ENCODE results near the gene UBLCP1.

Gene UBLCP1

DNA sequence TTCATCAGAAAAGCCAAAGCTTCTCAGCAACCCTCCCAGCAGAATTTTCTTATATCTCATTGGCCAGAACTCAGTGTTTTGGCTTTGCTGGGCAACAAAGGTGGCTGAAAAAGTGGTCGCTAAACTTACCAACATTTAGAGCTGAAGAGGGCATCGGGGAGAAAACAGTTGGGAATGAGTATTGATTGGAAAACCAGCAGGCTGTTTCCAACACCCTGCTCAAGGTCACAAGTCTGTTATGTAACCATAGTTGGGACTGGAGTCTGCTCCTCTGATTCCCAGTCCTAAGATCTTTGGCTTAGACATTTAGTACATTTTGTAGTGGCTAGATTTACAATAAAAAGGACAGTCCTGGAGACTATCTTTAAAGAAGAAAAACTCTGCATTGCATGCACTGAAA is 50.1 kb downstream of the UBLCP1 start:
- DNase-seq (ENCODE audit: low read depth in 2 of 2): no peak

DNA sequence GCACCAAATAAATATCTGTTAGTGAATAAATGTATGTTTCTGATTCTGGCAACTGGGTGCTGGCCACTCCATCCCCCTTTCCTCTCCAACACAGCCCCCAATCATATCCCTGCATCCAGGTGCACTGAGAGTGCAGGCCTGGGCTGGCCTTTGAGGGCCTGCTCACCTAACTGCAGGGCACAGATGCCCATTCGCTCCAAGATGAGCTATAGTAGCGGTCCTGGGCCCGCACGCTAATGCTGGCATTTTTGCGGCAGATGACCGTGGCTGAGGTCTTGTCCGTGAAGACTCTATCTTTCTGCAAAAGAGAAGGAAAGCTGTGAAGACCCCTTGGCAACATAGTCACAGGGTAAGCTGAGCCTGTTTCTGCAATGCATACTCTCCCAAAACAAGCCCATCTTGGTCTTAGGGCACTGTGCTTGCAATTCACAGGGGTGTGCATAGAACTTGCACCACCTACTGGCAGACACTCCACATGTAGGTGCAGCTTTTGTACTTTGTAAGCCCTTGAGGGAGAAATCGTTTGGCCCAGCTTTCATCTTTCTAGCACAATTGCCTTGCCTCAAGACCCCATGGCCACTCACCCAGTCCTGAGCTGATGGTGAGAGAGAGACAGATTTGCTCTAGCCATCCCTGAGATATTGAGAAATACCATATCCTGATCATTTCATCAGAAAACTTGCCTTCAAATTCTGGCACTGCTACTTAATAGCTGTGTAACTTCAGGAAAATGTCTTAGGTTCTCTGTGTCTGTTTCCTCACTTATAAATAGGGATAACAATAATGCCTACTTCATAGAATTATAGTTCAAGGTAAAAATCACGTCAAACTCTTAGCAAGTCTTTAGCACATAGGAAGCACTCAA is 53.7 kb downstream of the UBLCP1 start:
- peak; percentile 12 to 22 for DNase-seq (ENCODE audit: low read depth in 2 of 2)

DNA sequence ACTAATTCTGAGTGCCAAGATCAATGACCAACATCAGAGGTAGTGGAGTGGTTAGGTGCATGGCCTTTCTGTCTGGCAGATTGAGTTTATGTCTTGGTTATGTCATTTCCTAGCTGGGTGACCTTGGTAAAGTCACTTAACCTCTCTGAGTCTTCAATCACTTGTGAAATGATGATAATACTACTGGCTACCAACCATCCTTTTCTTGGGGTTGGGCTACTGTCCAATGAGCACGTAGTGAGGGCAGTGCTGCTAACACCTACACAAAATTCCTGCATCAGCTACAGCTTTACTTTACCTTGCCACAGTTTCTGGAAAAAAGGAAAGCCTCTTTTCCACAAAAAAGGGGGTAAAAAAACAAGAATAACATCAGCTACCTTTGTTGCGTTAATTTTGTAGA is 54.8 kb downstream of the UBLCP1 start:
- DNase-seq (ENCODE audit: low read depth in 2 of 2): no peak

DNA sequence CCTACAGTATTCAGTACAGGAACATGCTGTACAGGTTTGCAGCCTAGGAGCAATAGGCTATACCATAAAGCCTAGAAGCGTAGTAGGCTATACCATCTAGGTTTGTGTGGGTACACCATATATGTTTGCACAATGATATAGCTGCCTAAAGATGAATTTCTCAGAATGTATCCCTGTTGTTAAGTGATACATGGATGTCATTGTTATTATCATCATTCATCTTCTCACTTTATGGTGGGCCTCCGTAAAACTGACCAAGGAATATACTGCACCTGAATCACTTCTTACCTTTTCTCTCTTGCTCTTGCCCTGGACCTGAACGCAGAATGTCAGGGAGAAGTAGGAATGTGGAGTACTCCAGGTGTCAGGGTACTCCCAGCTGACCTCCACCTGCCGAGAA is 55.4 kb downstream of the UBLCP1 start:
- DNase-seq (ENCODE audit: low read depth in 2 of 2): no peak

DNA sequence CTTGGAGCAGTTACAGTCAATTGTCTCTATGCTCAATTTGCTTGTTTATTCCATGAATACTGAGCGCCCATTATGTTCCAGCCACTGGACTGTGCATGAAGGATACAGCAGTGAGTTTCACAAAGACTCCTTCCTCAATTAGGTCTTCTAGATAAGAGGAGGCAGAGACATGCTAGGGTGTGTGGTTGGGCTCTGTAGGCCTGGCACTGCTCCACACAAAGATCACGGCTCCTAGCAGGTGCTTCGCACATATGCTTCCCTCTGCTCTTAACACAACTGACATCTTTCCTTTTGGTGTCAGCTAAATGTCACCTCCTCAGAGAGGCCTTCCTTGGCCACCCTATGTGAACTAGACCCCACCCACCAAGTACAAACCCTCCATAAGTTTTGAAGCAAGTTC is 56.3 kb downstream of the UBLCP1 start:
- DNase-seq (ENCODE audit: low read depth in 2 of 2): no peak

DNA sequence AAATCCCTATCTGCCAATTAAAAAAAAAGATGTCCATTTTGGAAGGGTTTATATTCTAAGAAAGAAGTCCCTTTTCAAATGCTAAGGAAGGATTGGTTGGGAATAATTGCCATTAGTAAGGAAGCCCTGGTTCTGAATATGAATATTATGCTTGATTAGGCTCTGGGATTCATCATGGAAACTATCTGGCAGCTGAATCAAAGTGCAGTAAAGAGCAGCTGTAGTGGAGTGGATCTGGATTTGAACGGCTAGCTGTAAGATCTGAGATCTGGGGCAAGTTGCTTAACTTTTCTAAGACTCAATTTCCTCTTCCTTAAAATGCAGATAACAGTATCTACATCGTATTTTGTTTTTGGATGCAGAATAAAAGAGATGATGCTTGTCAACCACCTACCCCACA is 56.7 kb downstream of the UBLCP1 start:
- DNase-seq (ENCODE audit: low read depth in 2 of 2): no peak

DNA sequence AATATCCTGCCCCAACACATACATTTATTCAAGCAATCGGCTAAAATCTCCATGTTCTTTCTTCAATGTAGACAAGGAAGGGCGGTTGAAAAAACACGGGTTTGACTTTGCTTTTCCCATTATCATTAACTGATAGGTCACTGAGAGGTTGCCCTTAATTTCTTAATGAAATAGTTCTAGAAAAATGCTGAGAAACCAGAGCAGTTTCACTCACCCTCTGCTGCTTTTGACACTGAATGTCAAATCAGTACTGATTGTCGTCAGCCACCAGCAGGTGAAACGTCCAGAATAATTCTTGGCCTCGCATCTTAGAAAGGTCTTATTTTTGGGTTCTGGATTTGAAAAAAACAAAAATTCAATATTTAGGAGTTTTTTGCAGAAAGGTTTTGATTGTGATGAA is 59.1 kb downstream of the UBLCP1 start:
- no peak for DNase-seq (ENCODE audit: low read depth in 2 of 2)

DNA sequence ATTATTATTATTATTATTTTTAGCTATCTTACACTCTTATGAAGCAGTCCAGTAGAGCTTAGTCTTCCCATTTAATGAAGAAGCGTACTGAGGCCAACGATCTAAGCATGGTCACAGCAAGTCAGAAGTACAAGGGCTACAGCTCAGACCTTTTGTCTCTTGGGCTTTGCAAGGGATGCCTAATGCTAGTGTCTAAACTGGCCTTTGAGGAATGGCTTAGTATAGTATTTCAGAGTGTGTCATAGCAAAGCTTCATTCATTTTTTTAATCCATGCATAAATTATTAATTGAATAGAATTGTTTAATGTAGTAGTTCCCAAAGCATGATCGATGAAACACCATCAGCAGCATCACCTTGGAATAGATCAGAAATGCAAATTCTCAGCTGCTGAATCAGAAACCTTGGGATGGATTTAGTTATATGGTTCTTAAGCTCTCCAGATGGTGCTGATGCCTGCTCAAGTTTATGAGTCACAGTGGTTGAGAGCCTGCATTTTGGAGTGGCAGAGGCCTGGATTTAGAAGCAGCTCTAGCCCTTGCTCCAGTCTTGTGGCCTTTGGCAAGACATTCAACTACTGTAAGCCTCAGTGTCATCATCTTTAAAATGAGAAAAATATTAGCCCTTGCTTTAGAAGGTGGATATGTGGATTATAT is 61.1 kb downstream of the UBLCP1 start:
- no peak for DNase-seq (ENCODE audit: low read depth in 2 of 2)

DNA sequence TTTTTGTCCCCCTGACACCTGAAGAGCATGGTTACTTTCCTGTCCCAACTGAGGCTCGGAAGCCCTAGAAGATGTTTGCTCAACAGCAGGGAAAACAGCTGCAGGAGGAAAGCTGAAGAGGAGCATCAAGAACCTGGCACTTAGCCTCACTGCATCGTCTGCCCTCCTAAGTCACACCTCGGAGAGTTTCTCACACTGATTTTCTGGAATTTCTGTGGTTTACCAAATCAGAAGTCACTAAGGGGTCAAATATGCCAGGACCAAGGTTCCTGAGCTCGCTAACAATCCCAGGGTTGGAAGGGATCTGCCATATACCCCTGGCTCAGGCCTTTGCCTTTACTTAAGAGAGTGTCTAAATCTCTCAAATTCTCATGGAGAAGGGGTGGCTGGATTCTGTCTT is 61.9 kb downstream of the UBLCP1 start:
- DNase-seq (ENCODE audit: low read depth in 2 of 2): no peak

DNA sequence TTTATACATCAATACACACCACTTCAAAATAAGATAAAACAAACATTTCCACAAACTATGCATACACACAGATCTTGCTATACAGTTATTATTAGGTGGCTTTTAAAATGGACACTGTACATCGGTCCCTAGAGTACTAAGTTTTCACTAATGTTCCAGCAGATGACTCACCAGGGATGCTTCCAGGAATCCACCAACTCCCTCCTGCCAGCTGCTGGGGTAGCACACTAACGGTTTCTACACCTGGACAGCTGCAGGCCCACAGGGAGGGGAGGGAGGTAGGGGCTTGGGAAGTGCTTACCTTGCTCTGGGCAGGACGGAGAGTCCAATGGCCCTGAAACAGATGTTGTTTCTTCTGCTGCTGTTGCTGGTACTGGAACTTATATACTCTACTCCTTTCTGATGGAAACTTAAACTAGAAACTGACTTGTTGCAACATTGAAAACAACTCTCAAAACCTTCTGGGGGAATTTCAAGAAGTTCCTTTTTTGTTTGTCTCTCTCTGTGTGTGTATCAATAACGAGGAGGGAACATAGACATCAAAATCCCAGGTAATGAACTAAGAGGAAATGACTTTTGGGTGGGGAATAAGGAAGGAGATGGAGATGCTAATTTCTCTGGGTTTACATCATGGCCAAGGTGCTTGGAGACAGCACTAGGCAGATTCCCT is 67.2 kb downstream of the UBLCP1 start, which contains the start of gene IL12B:
IL12B (minus strand) TSS at position 357 of the 670 bp plus-strand sequence. CDS start 3,705 bp downstream, outside the sequence.
- DNase-seq (ENCODE audit: low read depth in 2 of 2): no peak

DNA sequence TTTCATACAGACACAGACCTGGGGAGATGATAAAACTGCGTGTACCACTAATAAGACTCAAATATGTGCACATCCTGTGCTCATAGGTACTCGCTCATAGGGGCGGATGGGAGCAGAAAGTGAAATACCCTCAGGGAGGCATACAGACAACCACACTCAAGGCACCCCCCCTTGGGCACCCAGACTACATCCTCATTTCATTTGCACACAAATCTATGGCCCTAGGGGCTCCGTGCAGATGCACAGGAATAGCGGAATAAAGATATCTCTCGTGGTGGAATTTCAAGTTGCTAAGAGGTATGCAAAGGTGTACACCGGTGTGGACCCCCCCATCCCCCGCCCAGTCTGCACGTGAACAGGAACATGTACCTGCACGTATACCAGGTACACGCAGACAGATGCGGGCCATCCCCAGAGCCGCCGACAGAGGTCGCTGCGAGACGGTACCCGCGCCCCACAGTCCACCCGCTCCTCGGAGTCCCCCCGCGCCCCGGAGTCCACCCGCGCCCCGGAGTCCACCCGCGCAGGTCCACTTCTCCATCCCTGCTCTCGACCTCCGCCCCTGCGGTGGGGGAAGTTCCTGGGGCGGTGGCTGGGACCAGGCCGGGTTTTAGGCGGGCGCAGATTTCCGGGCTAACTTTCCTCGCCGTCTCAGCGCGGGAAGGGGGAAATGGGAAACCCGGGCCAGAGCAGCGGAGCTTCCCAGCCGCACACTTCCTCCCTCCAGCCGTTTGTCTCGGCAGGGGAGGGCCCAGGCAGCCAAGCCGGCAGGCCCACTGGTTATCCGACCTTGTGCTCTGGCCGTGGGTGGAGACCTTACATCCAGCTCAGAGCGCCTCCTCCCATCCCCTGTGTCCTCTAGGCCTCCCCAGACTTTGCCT is 68.2 kb downstream of the UBLCP1 start:
- peak; percentile 70 to 71 for DNase-seq (ENCODE audit: low read depth in 2 of 2)

DNA sequence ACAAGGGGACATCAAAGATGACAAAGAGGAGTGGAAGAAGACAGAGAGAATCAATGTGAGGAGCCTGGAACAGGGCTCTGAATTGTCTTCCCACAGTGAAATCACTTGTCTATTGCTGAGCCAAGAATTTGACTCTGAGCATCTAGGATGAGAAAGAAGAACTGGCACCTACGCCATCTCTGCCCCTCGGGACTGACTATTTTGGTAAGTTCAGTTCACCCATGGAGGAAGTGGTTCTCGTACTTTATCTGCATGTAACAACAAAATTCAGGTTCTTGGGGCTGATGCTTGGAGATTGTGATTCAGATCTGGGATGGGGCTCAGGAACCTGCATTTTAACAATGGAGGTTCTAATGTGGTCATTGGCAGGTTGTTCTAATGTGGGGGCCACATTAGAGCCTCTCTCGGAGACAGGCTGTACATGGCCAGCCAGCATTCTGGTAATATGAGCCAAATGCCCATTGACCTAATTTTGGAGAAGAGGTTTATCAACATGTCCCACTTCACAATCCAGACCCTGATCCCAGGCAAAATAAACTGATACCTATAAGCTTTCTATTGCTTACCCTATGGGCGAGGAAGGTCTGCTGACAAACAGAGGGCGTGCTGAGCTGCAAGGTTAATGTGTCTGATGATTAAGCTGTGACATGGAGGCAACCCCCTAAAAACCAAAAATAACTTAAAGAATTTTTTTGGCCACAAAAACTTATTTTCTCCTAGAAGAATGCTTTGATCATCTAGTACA is 69.9 kb downstream of the UBLCP1 start:
- DNase-seq (ENCODE audit: low read depth in 2 of 2): no peak

DNA sequence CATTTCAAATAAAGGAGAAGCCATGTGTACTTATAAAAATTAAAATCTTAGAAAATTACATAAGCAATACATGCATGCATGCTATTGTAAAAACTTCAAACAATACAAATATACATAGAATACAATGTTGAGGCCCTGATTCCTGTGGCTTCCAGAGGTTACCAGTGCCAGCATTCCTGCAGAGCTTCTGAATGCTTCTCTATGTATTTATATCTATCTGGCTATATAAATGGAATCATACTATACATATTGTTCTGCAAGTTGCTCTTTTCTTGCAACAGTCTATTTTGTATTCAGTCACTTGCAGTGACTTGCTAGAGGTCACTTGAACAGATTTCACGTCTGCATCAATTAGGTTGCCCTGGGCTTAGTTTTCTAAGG is 70.4 kb downstream of the UBLCP1 start:
- no peak for DNase-seq (ENCODE audit: low read depth in 2 of 2)

Measured in stimulated activated CD4-positive, alpha-beta T cell treated with anti-CD3 and anti-CD28 coated beads, Interleukin-1b, Interleukin-23, amount 100 ng/mL, for 4 hours (primary cell).